DOHH2 (cell line): ENCODE results near the gene PEX6.

Experiments used
- CTCF ChIP-seq: fragments of 200-600 bp; sonication (generic); IDR thresholded peaks from one replicate; pipeline ENCODE4 v1.5.1; 2014; ENCODE audit warnings: antibody characterized with exemption, mild to moderate bottlenecking, low read depth, low read length; ENCODE audit not compliant: poor library complexity, severe bottlenecking
- EZH2phosphoT487 ChIP-seq: fragments of 200-600 bp; sonication (generic); IDR thresholded peaks from 2 replicates; pipeline ENCODE4 v1.6.1; 2017; ENCODE audit warnings: borderline replicate concordance, mild to moderate bottlenecking, antibody characterized with exemption, low read length, moderate library complexity, mixed read lengths

DNA sequence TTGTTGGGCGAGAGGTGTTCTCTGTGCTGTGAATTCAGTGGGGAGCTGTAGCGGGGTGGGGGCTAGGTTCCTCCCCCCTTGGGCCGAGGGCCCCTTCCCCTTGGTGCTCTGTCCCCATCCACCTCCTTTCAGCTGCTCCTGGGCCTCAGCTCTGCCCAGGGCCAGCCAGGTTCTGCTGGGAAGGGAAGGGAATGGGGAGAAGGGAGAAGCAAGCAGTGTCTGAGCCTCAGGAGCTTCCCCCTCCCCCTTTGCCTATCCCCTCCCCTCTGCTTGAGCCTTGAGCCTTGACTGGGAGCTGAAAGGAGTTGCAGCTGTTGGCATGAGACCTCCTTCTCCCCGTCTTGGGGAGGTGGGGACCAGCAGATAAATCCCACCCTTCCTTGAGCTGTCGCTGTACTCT is 41.9 kb upstream of the PEX6 start:
- TF ChIP-seq CTCF: no peak
- no peak for TF ChIP-seq EZH2phosphoT487
